Muscle of leg (tissue), 16 donors: ENCODE data around the gene CLCNKB. TPM values are rescaled to one million over a fixed set of nuclear protein-coding genes. Genes with fewer than 3 reads are reported as not detected.
"Not testable (repeated sequence)": the region's sequence is repeated elsewhere in the genome, so short reads cannot be mapped to it uniquely, and the experiment has no call there.

Experiments
- DNase-seq: peaks from one replicate; pipeline ENCODE4 v3.0.0; 2013
- H3K27ac ChIP-seq: one replicate; pipeline ENCODE4 v1.5.1; 2013; ENCODE audit warnings: mild to moderate bottlenecking, low read length, control low read depth
- H3K27me3 ChIP-seq: one replicate; pipeline ENCODE4 v1.6.1; 2013; ENCODE audit warnings: low read length; ENCODE audit not compliant: control insufficient read depth, insufficient read depth
- H3K36me3 ChIP-seq: one replicate; pipeline ENCODE4 v1.6.1; 2013; ENCODE audit warnings: low read length; ENCODE audit not compliant: control insufficient read depth, insufficient read depth
- H3K4me1 ChIP-seq: one replicate; pipeline ENCODE4 v1.6.1; 2013; ENCODE audit warnings: low read length; ENCODE audit not compliant: control insufficient read depth, insufficient read depth
- H3K4me3 ChIP-seq: one replicate; pipeline ENCODE4 v1.5.1; 2013; ENCODE audit warnings: low read length, control low read depth
- H3K9me3 ChIP-seq: replicated peaks from 2 replicates; pipeline ENCODE4 v1.6.1; 2013; ENCODE audit warnings: low read depth, low read length; ENCODE audit not compliant: control insufficient read depth
- WGBS: methylation state at CpG from one replicate; pipeline ENCODE4 v1.1.5; 2013; ENCODE audit warnings: missing lambda C conversion rate; ENCODE audit not compliant: insufficient coverage; 5-methylcytosine and 5-hydroxymethylcytosine counted together
- long read RNA-seq, 11 donors: transcript quantifications; one replicate each; lab custom pipeline, GENCODE V29; 2026
- polyA plus RNA-seq, 8 donors: library from polyadenylated mRNA; unstranded; fragments of 120-200 nt; gene quantifications; one replicate each; pipeline versions ENCODE4 v1.2.1 to v1.2.3, GENCODE V29; 2013; ENCODE audit warnings: inconsistent platforms in 1 of 8, low replicate concordance in 1 of 8; ENCODE audit not compliant: insufficient read length in 8 of 8, insufficient read depth in 1 of 8
- total RNA-seq: library from RNA; stranded (reverse); fragments of 120-200 nt; gene quantifications from one replicate; pipeline ENCODE4 v1.2.4, GENCODE V29; 2013

The CLCNKB gene
- total RNA-seq (0.40 TPM), polyA plus RNA-seq (under 1 TPM in 7 of 8 donors, not detected in 1; 0.11 to 0.53 (median 0.16) TPM)
- long read RNA-seq, donor 1: 0 reads
- long read RNA-seq, donor 2: 0 reads
- long read RNA-seq, donor 3: 0 reads
- long read RNA-seq, donor 4: 0 reads
- long read RNA-seq, donor 5: 0 reads
- long read RNA-seq, donor 6: 0 reads
- long read RNA-seq, donor 7: 0 reads
- long read RNA-seq, donor 8: 0 reads
- long read RNA-seq, donor 9: 0 reads
- long read RNA-seq, donor 10: 0 reads
- long read RNA-seq, donor 11: 0 reads

DNA sequence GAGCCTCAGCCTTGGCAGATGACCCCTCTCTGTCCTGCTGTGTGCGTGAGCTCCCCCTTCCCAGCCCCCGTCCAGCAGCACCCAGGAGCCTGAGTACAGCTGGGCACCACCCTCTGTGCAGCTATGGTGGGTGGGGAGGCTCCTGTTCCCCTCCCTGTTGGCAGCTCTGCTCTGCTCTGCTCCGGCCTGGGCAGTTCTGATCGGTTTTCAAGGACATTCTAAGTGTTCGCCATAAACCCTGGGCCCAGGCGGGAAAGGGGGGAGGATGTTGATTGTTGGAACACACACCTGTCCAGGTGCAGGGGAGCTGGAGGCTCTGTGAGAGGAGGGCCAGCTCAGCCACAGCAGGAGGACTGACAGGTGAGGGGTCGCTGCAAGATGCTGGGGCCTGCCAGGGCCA lies at the start of gene CLCNKB:
Gene CLCNKB (plus strand): TSS at position 262 of the 400 bp plus-strand sequence. CDS start 711 bp downstream, outside the sequence.
- no peak within 1 kb of the TSS for H3K27ac ChIP-seq
- 60% methylated on average over 4 of the region's 7 CpGs for WGBS
- H3K27me3 ChIP-seq: peaks cover 15% of the 10 kb centered on the region
- H3K9me3 ChIP-seq: no peaks in the 10 kb centered on the region
- H3K36me3 ChIP-seq: no peaks in the 10 kb centered on the region
- H3K4me1 ChIP-seq: peaks cover 1% of the 10 kb centered on the region
- DNase-seq: no peak
- no peak within 1 kb of the TSS for H3K4me3 ChIP-seq

DNA sequence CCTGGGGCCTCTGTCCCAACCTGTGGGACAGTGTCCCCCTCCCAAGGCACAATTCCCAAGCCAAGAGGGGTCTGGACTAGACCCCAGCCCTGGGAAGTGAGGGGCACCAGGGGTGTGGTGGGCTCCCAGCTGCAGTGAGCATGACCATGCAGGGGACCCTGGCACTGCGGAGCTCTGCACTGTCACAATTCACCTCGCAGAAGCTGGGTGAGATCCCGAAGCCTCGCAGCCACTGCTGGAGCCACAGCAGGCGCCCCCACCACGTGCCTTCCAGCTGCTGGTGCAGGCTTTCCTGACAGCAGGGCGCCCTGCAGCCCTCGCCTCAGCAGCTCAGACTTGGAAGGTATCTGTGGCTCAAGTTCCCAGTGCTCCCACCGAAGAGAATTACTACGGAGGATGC lies 49.5 kb upstream of the CLCNKB start:
- Histone ChIP-seq H3K4me1 (no peaks in the 10 kb centered on the region), H3K36me3 (no peaks in the 10 kb centered on the region), H3K27me3 (peaks cover 8% of the 10 kb centered on the region), H3K4me3 (no peak overlapping the region), H3K27ac (no peak overlapping the region), H3K9me3 (no peaks in the 10 kb centered on the region)
- no peak for DNase-seq
- 83% methylated on average over 10 of the region's 10 CpGs for WGBS

DNA sequence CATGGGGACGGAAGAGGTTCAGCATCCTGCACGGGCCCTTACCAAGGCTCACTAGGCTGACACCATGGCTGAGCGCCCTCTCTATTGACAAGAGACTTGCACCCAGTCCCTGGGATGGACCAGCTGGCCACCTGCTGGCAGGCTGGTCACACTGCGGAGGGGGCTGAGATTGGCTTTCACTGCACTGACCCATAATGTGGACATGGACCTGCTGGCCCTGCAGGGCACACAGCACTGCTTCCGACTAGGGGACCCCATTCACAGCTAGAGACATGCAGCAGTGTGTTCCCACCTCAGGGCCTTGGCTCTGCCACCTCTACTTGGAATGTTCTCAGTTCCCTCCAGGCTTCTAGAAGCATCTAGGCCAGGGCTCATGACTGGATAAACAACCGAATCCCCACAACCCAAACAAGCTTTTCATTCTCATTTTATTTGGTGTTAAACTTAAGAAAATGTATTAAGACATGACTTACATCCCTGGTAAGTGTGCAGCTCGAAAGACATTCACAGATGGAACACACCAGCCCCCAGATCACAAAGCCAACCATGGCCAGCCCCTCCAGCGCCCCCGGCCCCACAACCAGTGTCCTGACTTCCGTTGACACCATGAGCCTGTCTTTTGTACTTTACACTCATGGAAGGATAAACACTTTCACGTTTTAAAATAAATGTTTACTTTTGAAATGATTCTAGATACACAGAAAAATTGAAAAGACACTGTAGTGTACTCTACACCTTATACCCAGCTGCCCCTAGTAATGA lies 48.8 kb upstream of the CLCNKB start:
- 40% methylated on average over 5 of the region's 11 CpGs for WGBS

DNA sequence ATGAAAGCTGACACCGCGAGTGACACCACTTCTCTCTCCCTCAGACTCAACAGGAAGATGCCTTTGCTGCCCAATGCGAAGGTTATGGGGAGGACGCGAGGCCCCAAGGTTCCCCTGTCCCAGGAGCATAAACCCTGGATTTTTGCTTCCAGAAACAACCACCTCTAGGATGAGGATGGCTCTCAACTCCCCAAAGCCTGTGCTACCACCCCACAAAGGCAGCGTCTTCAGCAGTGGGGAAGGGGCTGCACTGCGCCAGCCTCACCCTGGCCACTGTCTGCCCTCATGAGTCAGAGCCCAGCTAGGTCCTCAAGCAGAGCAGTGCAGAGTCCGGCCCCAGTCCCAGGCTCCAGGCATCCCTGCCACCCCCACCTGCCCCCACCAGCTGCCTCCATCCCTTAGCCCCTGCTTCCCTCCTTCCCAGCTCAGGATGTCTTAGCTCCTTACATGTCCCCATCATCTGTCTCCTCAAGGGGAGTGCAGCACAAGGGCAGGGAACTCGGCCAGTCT lies 46.5 kb upstream of the CLCNKB start:
- Histone ChIP-seq H3K27me3 (peaks cover 7% of the 10 kb centered on the region), H3K4me1 (no peaks in the 10 kb centered on the region), H3K36me3 (no peaks in the 10 kb centered on the region), H3K27ac (no peak overlapping the region), H3K4me3 (no peak overlapping the region), H3K9me3 (no peaks in the 10 kb centered on the region)
- DNase-seq: no peak
- WGBS: 83% methylated on average over 5 of the region's 9 CpGs

More for the DNA sequence above, 48.8 kb upstream of the CLCNKB start:
- Histone ChIP-seq H3K4me3 (no peak overlapping the region), H3K27me3 (peaks cover 7% of the 10 kb centered on the region), H3K9me3 (no peaks in the 10 kb centered on the region), H3K36me3 (no peaks in the 10 kb centered on the region), H3K27ac (no peak overlapping the region), H3K4me1 (no peaks in the 10 kb centered on the region)
- peak; percentile 59 for DNase-seq

DNA sequence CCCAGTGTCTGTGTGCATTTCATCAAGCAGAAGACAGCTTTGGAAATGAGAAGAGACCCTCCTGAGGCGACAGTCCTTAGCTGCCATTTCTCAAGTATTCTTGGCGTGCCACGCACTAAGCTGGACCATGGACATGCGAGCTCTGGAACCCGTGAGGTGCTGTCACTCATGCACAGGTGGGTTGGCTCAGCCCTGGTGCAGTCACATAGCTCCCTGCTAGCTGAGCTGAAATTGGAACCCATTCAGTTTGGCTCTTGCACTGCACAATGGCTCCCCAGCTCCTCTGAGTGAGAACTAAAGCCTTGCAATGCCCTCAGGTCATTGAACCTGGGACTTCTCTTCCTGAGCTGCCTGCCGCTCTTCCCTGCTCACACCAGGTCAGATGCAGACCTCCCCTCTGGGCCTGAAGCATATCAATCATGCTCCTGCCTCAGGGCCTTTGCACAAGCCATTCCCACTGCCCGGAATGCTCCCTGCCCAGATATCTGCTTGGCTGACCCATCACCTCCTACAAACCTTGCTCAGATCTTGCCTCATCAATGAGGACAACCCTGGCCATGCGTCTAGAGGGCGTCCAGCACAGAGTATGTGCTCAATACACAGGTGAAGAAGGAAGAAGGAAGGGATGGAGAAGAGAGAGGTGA lies 45.8 kb upstream of the CLCNKB start:
- Histone ChIP-seq H3K27me3 (peaks cover 7% of the 10 kb centered on the region), H3K4me3 (no peak overlapping the region), H3K27ac (no peak overlapping the region), H3K4me1 (no peaks in the 10 kb centered on the region), H3K9me3 (no peaks in the 10 kb centered on the region), H3K36me3 (no peaks in the 10 kb centered on the region)
- peak; percentile 36 for DNase-seq
- WGBS: 76% methylated on average over 7 of the region's 9 CpGs

DNA sequence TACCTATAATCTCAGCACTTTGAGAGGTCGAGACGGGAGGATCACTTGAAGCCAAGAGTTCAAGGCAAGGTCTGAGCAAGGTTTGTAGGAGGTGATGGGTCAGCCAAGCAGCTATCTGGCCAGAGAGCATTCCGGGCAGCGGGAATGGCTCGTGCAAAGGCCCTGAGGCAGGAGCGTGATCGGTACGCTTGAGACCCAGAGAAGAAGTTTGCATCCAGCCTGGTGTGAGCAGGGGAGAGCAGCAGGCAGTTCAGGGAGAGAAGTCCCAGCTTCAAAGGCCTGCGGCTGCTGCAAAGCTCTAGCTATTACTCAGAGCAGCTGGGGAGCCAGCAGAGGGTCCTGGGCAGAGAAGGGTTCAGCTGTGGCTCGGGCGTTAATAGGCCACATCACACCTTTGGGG lies 44.7 kb upstream of the CLCNKB start:
- WGBS: 90% methylated on average over 9 of the region's 11 CpGs
- Histone ChIP-seq H3K27ac (no peak overlapping the region), H3K4me3 (no peak overlapping the region), H3K4me1 (no peaks in the 10 kb centered on the region), H3K9me3 (no peaks in the 10 kb centered on the region), H3K36me3 (no peaks in the 10 kb centered on the region), H3K27me3 (peaks cover 7% of the 10 kb centered on the region)
- no peak for DNase-seq

DNA sequence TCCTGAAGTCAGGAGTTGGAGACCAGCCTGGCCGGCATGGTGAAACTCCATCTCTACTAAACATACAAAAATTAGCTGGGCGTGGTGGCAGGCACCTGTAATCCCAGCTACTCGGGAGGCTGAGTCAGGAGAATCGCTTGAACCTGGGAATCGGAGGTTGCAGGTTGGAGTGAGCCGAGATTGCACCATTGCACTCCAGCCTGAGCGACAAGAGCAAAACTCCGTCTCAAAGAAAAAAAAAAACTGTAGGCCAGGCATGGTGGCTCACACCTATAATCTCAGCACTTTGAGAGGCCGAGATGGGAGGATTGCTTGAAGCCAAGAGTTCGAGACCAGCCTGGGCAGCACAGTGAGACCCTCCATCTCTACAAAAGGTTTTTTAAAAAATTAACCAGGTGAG lies 42.3 kb upstream of the CLCNKB start:
- not testable (repeated sequence) for H3K9me3 ChIP-seq, H3K36me3 ChIP-seq, H3K27ac ChIP-seq, H3K4me3 ChIP-seq, DNase-seq, H3K27me3 ChIP-seq, H3K4me1 ChIP-seq
- 93% methylated on average over 5 of the region's 10 CpGs for WGBS

DNA sequence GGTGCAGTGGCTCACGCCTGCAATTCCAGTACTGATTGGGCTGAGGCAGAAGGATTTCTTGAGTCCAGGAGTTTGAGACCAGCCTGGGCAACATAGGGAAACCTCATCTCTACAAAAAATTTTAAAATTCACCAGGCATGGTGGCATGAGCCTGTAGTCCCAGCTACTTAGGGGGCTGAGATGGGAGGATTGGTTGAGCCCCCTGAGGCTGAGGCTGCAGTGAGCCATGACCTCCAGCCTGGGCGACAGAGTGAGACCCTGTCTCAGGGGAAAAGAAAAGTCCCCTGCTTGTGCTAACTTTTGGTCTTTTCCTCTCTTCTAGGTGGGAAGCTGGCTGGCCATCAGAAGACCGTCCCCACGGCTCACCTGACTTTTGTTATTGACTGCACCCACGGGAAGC lies 38.0 kb upstream of the CLCNKB start:
- no peak for DNase-seq
- no peak overlapping the region for H3K27ac ChIP-seq
- 72% methylated on average over 5 of the region's 5 CpGs for WGBS
- no peaks in the 10 kb centered on the region for H3K4me1 ChIP-seq
- no peak overlapping the region for H3K4me3 ChIP-seq
- H3K9me3 ChIP-seq: no peaks in the 10 kb centered on the region
- no peaks in the 10 kb centered on the region for H3K36me3 ChIP-seq
- H3K27me3 ChIP-seq: no peaks in the 10 kb centered on the region

DNA sequence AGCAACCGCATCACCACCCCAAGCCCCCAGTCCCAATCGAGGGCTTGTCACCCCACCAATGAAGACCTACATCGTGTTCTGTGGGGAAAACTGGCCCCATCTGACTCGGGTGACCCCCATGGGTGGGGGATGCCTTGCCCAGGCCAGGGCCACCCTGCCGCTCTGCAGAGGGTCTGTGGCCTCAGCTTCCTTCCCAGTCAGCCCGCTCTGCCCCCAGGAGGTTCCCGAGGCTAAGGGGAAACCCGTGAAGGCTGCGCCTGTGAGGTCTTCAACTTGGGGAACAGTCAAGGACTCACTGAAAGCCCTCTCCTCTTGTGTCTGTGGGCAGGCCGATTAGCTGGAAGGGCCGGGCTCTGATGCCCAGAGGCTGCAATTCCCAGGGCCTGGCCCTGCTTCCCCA lies 37.6 kb upstream of the CLCNKB start:
- no peaks in the 10 kb centered on the region for H3K27me3 ChIP-seq
- H3K4me3 ChIP-seq: no peak overlapping the region
- no peak overlapping the region for H3K27ac ChIP-seq
- no peaks in the 10 kb centered on the region for H3K36me3 ChIP-seq
- DNase-seq: no peak
- no peaks in the 10 kb centered on the region for H3K4me1 ChIP-seq
- no peaks in the 10 kb centered on the region for H3K9me3 ChIP-seq
- 76% methylated on average over 9 of the region's 11 CpGs for WGBS
